B cell (primary cell): ENCODE results near the gene CLRN1. TPM values are rescaled to one million over a fixed set of nuclear protein-coding genes. Genes with fewer than 3 reads are reported as not detected.

Source experiments
- ATAC-seq: fragments of 200-7000 bp; cut with Tn5 transposase; one replicate; pipeline ENCODE4 v1.10.0; 2021; ENCODE audit warnings: low read depth, mild to moderate bottlenecking, moderate number of reproducible peaks, moderate library complexity
- CTCF ChIA-PET: fragments of 350-600 bp; sonication (Branson Sonifier 250); formaldehyde crosslinking; loops from one replicate; lab custom pipeline; 2021; ENCODE audit warnings: antibody characterized with exemption, inconsistent platforms; lab: Charles Lee
- POLR2A ChIA-PET: fragments of 350-600 bp; sonication (Branson Sonifier 250); formaldehyde crosslinking; loops from one replicate; lab custom pipeline; 2021; ENCODE audit warnings: antibody characterized with exemption; lab: Charles Lee
- DNase-seq: peaks from one replicate; pipeline ENCODE4 v3.0.0; 2013
- H2AFZ ChIP-seq: 2 replicates; pipeline ENCODE4 v1.6.1; 2012; ENCODE audit warnings: mild to moderate bottlenecking, low read depth, low read length; ENCODE audit not compliant: insufficient read depth, poor library complexity, severe bottlenecking
- H3K27ac ChIP-seq, 2 donors: 1 replicate in 1 of 2; 2 replicates in 1 of 2; pipeline ENCODE4 v1.5.1; 2012 to 2013; ENCODE audit warnings: low read length in 2 of 2, mild to moderate bottlenecking in 2 of 2, moderate library complexity in 1 of 2
- H3K27me3 ChIP-seq, 4 experiments: fragments of 200-600 bp in 1 of 4; sonication (generic) in 1 of 4; replicated peaks in 1 of 4; 1 replicate in 2 of 4; 2 replicates in 2 of 4; pipeline versions ENCODE4 v1.6.1 to v1.7.0; 2013 to 2016; ENCODE audit warnings: low read length in 3 of 4, mild to moderate bottlenecking in 2 of 4, mixed read lengths in 1 of 4, moderate library complexity in 1 of 4; ENCODE audit not compliant: insufficient read depth in 4 of 4, control insufficient read depth in 3 of 4; ENCODE audit errors: control extremely low read depth in 1 of 4
- H3K36me3 ChIP-seq, 2 experiments: replicated peaks in 1 of 2; 1 replicate in 1 of 2; 2 replicates in 1 of 2; pipeline versions ENCODE4 v1.6.1 to v1.7.1; 2013; ENCODE audit warnings: low read length in 1 of 2; ENCODE audit not compliant: insufficient read depth in 2 of 2, control insufficient read depth in 1 of 2; ENCODE audit errors: control extremely low read depth in 1 of 2, extremely low read depth in 1 of 2
- H3K4me1 ChIP-seq, 2 donors: fragments of 200-600 bp in 1 of 2; sonication (generic) in 1 of 2; 1 replicate in 1 of 2; 2 replicates in 1 of 2; pipeline versions ENCODE4 v1.5.1 to v1.6.1; 2013 to 2017; ENCODE audit warnings: low read length in 2 of 2; ENCODE audit not compliant: control insufficient read depth in 2 of 2, insufficient read depth in 2 of 2
- H3K4me2 ChIP-seq: replicated peaks from 2 replicates; pipeline ENCODE3; 2012; ENCODE audit warnings: mild to moderate bottlenecking, low read depth, low read length; ENCODE audit not compliant: poor library complexity, severe bottlenecking
- H3K4me3 ChIP-seq, 5 experiments: fragments of 200-600 bp in 1 of 5; sonication (generic) in 1 of 5; 1 replicate in 3 of 5; 2 replicates in 2 of 5; pipeline versions ENCODE4 v1.5.1 to v1.7.0; 2011 to 2016; ENCODE audit warnings: low read length in 4 of 5, mild to moderate bottlenecking in 4 of 5, low read depth in 2 of 5, control low read depth in 1 of 5, moderate library complexity in 1 of 5; ENCODE audit not compliant: insufficient read depth in 1 of 5; ENCODE audit errors: control extremely low read depth in 1 of 5, extremely low read depth in 1 of 5
- H3K79me2 ChIP-seq: fragments of 200-600 bp; sonication (generic); one replicate; pipeline ENCODE4 v1.6.0; 2016; ENCODE audit warnings: low read length; ENCODE audit not compliant: control insufficient read depth, insufficient read depth
- H3K9ac ChIP-seq: fragments of 200-600 bp; sonication (generic); 2 replicates; pipeline ENCODE4 v1.6.1; 2017; ENCODE audit warnings: mild to moderate bottlenecking, low read length, moderate library complexity
- H3K9me3 ChIP-seq, 3 donors: one replicate each; pipeline versions ENCODE4 v1.6.1 to v1.7.1; 2013; ENCODE audit warnings: low read length in 2 of 3; ENCODE audit not compliant: control insufficient read depth in 2 of 3, insufficient read depth in 1 of 3; ENCODE audit errors: control extremely low read depth in 1 of 3
- H4K20me1 ChIP-seq: 2 replicates; pipeline ENCODE4 v1.6.0; 2012; ENCODE audit warnings: mild to moderate bottlenecking, low read length; ENCODE audit not compliant: insufficient read depth, control insufficient read depth, poor library complexity, severe bottlenecking
- H3K27ac Mint-ChIP-seq: one replicate; pipeline ENCODE4 v1.8.0; 2021; ENCODE audit warnings: mixed read lengths
- H3K27me3 Mint-ChIP-seq: one replicate; pipeline ENCODE4 v1.8.0; 2021; ENCODE audit warnings: mixed read lengths
- H3K4me1 Mint-ChIP-seq: one replicate; pipeline ENCODE4 v1.8.0; 2021; ENCODE audit warnings: mixed read lengths
- H3K4me3 Mint-ChIP-seq: one replicate; pipeline ENCODE4 v1.8.0; 2021; ENCODE audit warnings: mixed read lengths
- H3K9me3 Mint-ChIP-seq: one replicate; pipeline ENCODE4 v1.8.0; 2022; ENCODE audit warnings: mixed read lengths; ENCODE audit not compliant: insufficient read depth
- CTCF ChIP-seq: fragments of 200-600 bp; IDR thresholded peaks from one replicate; pipeline ENCODE4 v1.8.0; 2022; ENCODE audit warnings: antibody characterized with exemption, mild to moderate bottlenecking
- EZH2 ChIP-seq: IDR thresholded peaks from 2 replicates; pipeline ENCODE4 v1.6.1; 2012; ENCODE audit warnings: borderline replicate concordance, low read depth, mild to moderate bottlenecking, moderate library complexity, low read length; ENCODE audit not compliant: insufficient read depth, poor library complexity, severe bottlenecking
- WGBS: methylation state at CpG from one replicate; pipeline ENCODE4 v1.1.5; 2013; ENCODE audit warnings: missing lambda C conversion rate; ENCODE audit not compliant: insufficient coverage; 5-methylcytosine and 5-hydroxymethylcytosine counted together
- intact Hi-C: fragments of 100-400 bp; cut with micrococcal nuclease; formaldehyde crosslinking; loops from one replicate; pipeline ENCODE4 v1.10.0; 2022
- polyA plus RNA-seq: library from polyadenylated mRNA; depleted of rRNA; stranded (reverse); fragments of >200 nt; gene quantifications from 2 replicates; pipeline ENCODE4 v1.2.3, GENCODE V29; 2012
- total RNA-seq, 2 donors: library from RNA; stranded (reverse); fragments of 120-200 nt in 1 of 2; gene quantifications; 1 replicate in 1 of 2; 2 replicates in 1 of 2; pipeline versions ENCODE4 v1.2.3 to v1.2.4, GENCODE V29; 2013 to 2022

The CLRN1 gene
- total and polyA plus RNA-seq, 2 donors (not counting 1 experiment from before 2014, with no cell fraction given): not detected

GRCh38 chr3:150942221-150942620, 30.3 kb downstream of the CLRN1 start:
- intact Hi-C loops: no loop called here
- no peak for ATAC-seq

GRCh38 chr3:150936693-150937092, 35.8 kb downstream of the CLRN1 start:
- ChIA-PET CTCF (interaction anchor here (1.2 kb wide), 1 partner anchor 11 kb away, joined by 3 read pairs; no protein-coding TSS in a partner anchor), POLR2A (no interaction called here)
- Histone ChIP-seq H3K27me3 (peaks cover 0 to 4% (median 2%) of the 10 kb centered on the region in 4 experiments), H4K20me1 (no peaks in the 10 kb centered on the region), H3K79me2 (no peaks in the 10 kb centered on the region), H3K27ac (no peak overlapping the region), H3K4me2 (no peak overlapping the region), H3K9me3 (peaks cover 0 to 3% (median 0%) of the 10 kb centered on the region in 3 donors), H3K4me1 (no peaks in the 10 kb centered on the region), H3K9ac (no peak overlapping the region), H2AFZ (no peak overlapping the region), H3K36me3 (no peaks in the 10 kb centered on the region), H3K4me3 (no peak overlapping the region)
- intact Hi-C loops: no loop called here
- Mint-ChIP-seq H3K9me3 (no peaks in the 10 kb centered on the region), H3K4me1 (no peaks in the 10 kb centered on the region), H3K27ac (no peak overlapping the region), H3K27me3 (peaks cover 21% of the 10 kb centered on the region), H3K4me3 (no peak overlapping the region)
- DNase-seq (no peak), ATAC-seq (no peak)
- no peak for TF ChIP-seq CTCF
- TF ChIP-seq EZH2: no peak
- 24% methylated on average over 2 of the region's 2 CpGs for WGBS

More at GRCh38 chr3:150942221-150942620, 30.3 kb downstream of the CLRN1 start:
- CTCF ChIA-PET: no interaction called here
- WGBS: 84% methylated on average over 2 of the region's 3 CpGs
- H3K9me3 Mint-ChIP-seq: peaks cover 4% of the 10 kb centered on the region
- Histone ChIP-seq H2AFZ (no peak overlapping the region), H3K9ac (no peak overlapping the region), H3K4me2 (no peak overlapping the region), H3K36me3 (no peaks in the 10 kb centered on the region), H3K9me3 (peaks cover 0 to 5% (median 4%) of the 10 kb centered on the region in 3 donors), H3K27ac (no peak overlapping the region), H3K79me2 (no peaks in the 10 kb centered on the region), H3K4me1 (no peaks in the 10 kb centered on the region), H4K20me1 (no peaks in the 10 kb centered on the region), H3K27me3 (peaks cover 0 to 7% (median 1%) of the 10 kb centered on the region in 4 experiments), H3K4me3 (no peak overlapping the region)
- TF ChIP-seq EZH2 (no peak), CTCF (no peak)
- no peaks in the 10 kb centered on the region for H3K4me1 Mint-ChIP-seq
- H3K4me3 Mint-ChIP-seq: no peak overlapping the region
- H3K27ac Mint-ChIP-seq: no peak overlapping the region
- H3K27me3 Mint-ChIP-seq: peaks cover 34% of the 10 kb centered on the region
- no peak for DNase-seq
- POLR2A ChIA-PET: no interaction called here
